Hepatocyte (in vitro differentiated cells): ENCODE results near the gene MTPN. TPM values are rescaled to one million over a fixed set of nuclear protein-coding genes. Genes with fewer than 3 reads are reported as not detected.

Experiments used
- DNase-seq: peaks from one replicate; pipeline ENCODE4 v3.0.0-alpha.2; 2016; ENCODE audit warnings: low spot score
- H2AFZ ChIP-seq: fragments of 200-600 bp; sonication (generic); 2 replicates; pipeline ENCODE4 v1.6.0; 2016; ENCODE audit warnings: antibody characterized with exemption, mild to moderate bottlenecking
- H3K27ac ChIP-seq: fragments of 200-600 bp; sonication (generic); 2 replicates; pipeline ENCODE4 v1.5.1; 2016; ENCODE audit warnings: mild to moderate bottlenecking
- H3K27me3 ChIP-seq: fragments of 200-600 bp; sonication (generic); 2 replicates; pipeline ENCODE4 v1.6.1; 2016
- H3K36me3 ChIP-seq: fragments of 200-600 bp; sonication (generic); replicated peaks from 2 replicates; pipeline ENCODE4 v1.5.1; 2016; ENCODE audit warnings: low read depth; ENCODE audit not compliant: insufficient read depth
- H3K4me1 ChIP-seq: fragments of 200-600 bp; sonication (generic); 2 replicates; pipeline ENCODE4 v1.5.1; 2016; ENCODE audit warnings: mild to moderate bottlenecking, moderate library complexity; ENCODE audit not compliant: insufficient read depth
- H3K4me2 ChIP-seq: fragments of 200-600 bp; sonication (generic); 2 replicates; pipeline ENCODE4 v1.6.0; 2016
- H3K4me3 ChIP-seq: fragments of 200-600 bp; sonication (generic); 2 replicates; pipeline ENCODE4 v1.5.1; 2016; ENCODE audit warnings: mild to moderate bottlenecking
- H3K79me2 ChIP-seq: fragments of 200-600 bp; sonication (generic); 2 replicates; pipeline ENCODE4 v1.6.0; 2017; ENCODE audit warnings: mild to moderate bottlenecking
- H3K9me2 ChIP-seq: fragments of 200-600 bp; sonication (generic); replicated peaks from 2 replicates; pipeline ENCODE4 v1.6.0; 2017; ENCODE audit warnings: mild to moderate bottlenecking; ENCODE audit not compliant: insufficient read depth
- H3K9me3 ChIP-seq: fragments of 200-600 bp; sonication (generic); 2 replicates; pipeline ENCODE4 v1.5.1; 2016; ENCODE audit warnings: low read depth, mild to moderate bottlenecking
- H4K20me1 ChIP-seq: fragments of 200-600 bp; sonication (generic); 2 replicates; pipeline ENCODE4 v1.6.0; 2016; ENCODE audit warnings: mild to moderate bottlenecking; ENCODE audit not compliant: insufficient read depth, poor library complexity, severe bottlenecking
- EZH2 ChIP-seq: fragments of 200-600 bp; sonication (generic); IDR thresholded peaks from 2 replicates; pipeline ENCODE4 v1.6.1; 2016; ENCODE audit warnings: antibody characterized with exemption, mild to moderate bottlenecking, borderline replicate concordance
- EZH2phosphoT487 ChIP-seq: fragments of 200-600 bp; sonication (generic); IDR thresholded peaks from one replicate; pipeline ENCODE4 v1.6.1; 2018; ENCODE audit warnings: antibody characterized with exemption, mild to moderate bottlenecking, low read depth, moderate library complexity; ENCODE audit not compliant: unreplicated experiment, severe bottlenecking
- WGBS: methylation state at CpG from one replicate; pipeline ENCODE4 v1.1.6; 2016; ENCODE audit warnings: low lambda C conversion rate; ENCODE audit errors: missing lambda C conversion rate; 5-methylcytosine and 5-hydroxymethylcytosine counted together
- polyA plus RNA-seq: library from polyadenylated mRNA; unstranded; fragments of >200 nt; fragmentation: Nextera tagmentation; extraction: Ambion mirVana; gene quantifications from 2 replicates; pipeline ENCODE4 v1.2.1, GENCODE V29; 2016
- total RNA-seq: library from RNA; depleted of rRNA; stranded (reverse); fragments of >200 nt; gene quantifications from 2 replicates; pipeline ENCODE4 v1.2.3, GENCODE V29; 2014
- TF ChIP-seq, protein P1 (sequence below): fragments of 200-600 bp; sonication (generic); IDR thresholded peaks from 2 replicates; pipeline ENCODE4 v1.5.1; 2016; ENCODE audit warnings: antibody characterized with exemption, mild to moderate bottlenecking; ENCODE audit not compliant: poor library complexity

The MTPN gene
- total and polyA plus RNA-seq, 2 experiments from 2014 or later = 32.8 to 131 TPM

DNA sequence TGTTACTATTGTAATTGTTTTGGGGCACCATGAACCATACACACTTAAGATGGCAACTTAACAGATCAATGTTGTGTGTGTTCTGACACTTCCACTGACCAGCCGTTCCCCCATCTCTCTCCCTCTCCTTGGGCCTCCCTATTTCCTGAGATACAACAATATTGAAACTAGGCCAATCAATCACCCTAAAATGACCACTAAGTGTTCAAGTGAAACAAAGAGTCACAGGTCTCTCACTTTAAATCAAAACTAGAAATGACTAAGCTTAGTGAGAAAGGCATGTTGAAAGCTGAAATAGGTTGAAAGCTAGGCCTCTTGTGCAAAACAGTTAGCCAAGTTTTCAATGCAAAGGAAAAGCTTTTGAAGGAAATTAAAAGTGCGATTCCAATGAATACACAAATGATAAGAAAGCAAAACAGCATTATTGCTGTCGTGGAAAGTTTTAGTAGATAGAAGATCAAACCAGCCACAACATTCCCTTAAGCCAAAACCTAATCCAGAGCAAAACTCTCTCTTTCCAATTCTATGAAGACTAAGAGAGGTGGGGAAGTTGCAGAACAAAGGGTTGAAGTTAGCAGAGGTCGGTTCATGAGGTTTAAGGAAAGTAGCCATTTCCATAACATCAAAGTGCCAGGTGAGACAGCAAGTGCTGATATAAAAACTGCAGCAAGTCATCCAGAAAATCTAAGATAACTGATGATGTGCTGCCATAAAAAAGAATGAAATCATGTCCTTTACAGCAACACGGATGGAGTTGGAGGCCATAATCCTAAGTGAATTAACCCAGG lies 90.6 kb downstream of the MTPN start:
- H3K27ac ChIP-seq = no peak overlapping the region
- no peaks in the 10 kb centered on the region for H4K20me1 ChIP-seq
- WGBS = 70% methylated on average over 5 of the region's 5 CpGs
- TF ChIP-seq EZH2 = no peak
- TF ChIP-seq, protein P1, sequence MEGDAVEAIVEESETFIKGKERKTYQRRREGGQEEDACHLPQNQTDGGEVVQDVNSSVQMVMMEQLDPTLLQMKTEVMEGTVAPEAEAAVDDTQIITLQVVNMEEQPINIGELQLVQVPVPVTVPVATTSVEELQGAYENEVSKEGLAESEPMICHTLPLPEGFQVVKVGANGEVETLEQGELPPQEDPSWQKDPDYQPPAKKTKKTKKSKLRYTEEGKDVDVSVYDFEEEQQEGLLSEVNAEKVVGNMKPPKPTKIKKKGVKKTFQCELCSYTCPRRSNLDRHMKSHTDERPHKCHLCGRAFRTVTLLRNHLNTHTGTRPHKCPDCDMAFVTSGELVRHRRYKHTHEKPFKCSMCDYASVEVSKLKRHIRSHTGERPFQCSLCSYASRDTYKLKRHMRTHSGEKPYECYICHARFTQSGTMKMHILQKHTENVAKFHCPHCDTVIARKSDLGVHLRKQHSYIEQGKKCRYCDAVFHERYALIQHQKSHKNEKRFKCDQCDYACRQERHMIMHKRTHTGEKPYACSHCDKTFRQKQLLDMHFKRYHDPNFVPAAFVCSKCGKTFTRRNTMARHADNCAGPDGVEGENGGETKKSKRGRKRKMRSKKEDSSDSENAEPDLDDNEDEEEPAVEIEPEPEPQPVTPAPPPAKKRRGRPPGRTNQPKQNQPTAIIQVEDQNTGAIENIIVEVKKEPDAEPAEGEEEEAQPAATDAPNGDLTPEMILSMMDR = no peak
- no peak for TF ChIP-seq EZH2phosphoT487
- no peaks in the 10 kb centered on the region for H3K9me3 ChIP-seq
- H3K4me1 ChIP-seq = no peaks in the 10 kb centered on the region
- H2AFZ ChIP-seq = no peak overlapping the region
- no peak overlapping the region for H3K4me3 ChIP-seq
- no peaks in the 10 kb centered on the region for H3K27me3 ChIP-seq
- H3K9me2 ChIP-seq = no peaks in the 10 kb centered on the region
- no peaks in the 10 kb centered on the region for H3K36me3 ChIP-seq
- no peak for DNase-seq
- H3K79me2 ChIP-seq = no peaks in the 10 kb centered on the region
- H3K4me2 ChIP-seq = no peak overlapping the region

DNA sequence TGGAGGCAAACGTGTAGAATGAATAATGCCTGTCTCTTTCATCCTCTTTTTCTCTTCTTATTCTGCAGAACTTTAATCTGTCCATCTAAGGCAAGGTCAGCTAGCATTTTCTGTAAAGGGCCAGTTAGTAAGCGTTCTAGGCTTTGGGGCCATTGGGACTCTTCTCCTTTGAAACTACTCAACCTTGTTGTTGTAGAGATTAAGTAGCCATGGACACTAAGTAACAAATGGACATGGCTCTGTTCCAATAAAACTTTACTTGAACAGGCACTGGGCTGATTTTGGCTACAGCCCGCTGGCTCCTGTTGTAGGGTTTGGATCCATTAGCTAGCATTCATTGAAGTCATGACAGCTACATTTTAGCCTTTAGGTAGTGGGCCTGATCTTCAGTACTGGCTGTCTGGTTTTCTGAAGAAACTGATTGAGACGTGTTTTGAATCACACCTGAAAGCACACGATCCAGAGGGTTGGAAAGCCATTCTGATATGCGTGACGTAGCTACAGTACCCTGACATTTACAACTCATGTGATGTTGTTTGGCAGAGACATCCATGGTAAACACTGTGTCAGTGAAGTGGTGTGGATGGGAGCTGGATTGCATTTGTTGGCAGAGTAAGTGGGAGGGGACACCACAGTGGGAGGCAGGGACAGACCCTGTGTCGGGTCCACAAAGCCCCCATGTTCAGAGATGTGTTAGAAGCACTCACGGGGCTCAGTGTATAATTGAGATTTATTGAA lies 92.5 kb downstream of the MTPN start:
- TF ChIP-seq EZH2phosphoT487 = no peak
- no peak for TF ChIP-seq EZH2
- TF ChIP-seq, protein P1 = no peak
- Histone ChIP-seq H3K4me3 (no peak overlapping the region), H3K4me1 (no peaks in the 10 kb centered on the region), H3K79me2 (no peaks in the 10 kb centered on the region), H3K27ac (no peak overlapping the region), H2AFZ (no peak overlapping the region), H3K9me2 (no peaks in the 10 kb centered on the region), H4K20me1 (no peaks in the 10 kb centered on the region), H3K36me3 (no peaks in the 10 kb centered on the region), H3K27me3 (no peaks in the 10 kb centered on the region), H3K4me2 (no peak overlapping the region), H3K9me3 (no peaks in the 10 kb centered on the region)
- WGBS = 85% methylated on average over 9 of the region's 9 CpGs
- DNase-seq = no peak

DNA sequence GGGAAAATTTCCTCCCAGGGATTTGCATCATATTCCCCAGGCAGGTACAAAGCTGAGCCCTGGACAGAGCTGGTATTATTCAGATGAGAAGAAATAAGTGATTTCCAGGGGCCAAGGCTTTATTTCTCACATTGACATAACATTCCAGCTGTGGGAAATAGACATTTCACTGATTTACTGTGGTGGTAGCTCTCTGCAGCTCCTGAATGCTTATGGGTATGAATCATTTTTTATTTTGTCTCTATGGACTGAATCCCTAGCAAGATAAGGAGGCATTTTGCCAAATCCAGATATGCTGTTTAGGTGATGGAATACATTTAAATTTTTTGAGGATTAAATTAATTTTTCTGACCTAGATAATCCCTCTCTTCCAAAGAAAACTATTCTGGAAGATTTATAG lies 97.9 kb downstream of the MTPN start:
- Histone ChIP-seq H4K20me1 (no peaks in the 10 kb centered on the region), H3K36me3 (no peaks in the 10 kb centered on the region), H3K4me3 (no peak overlapping the region), H3K27me3 (no peaks in the 10 kb centered on the region), H3K79me2 (no peaks in the 10 kb centered on the region), H3K9me2 (no peaks in the 10 kb centered on the region), H2AFZ (no peak overlapping the region), H3K9me3 (no peaks in the 10 kb centered on the region), H3K4me1 (peaks cover 6% of the 10 kb centered on the region), H3K4me2 (no peak overlapping the region), H3K27ac (no peak overlapping the region)
- no peak for DNase-seq
- TF ChIP-seq EZH2 (no peak), EZH2phosphoT487 (no peak)
- TF ChIP-seq, protein P1 = no peak
